Ovary (tissue), 3 donors: ENCODE results near the gene SKIC8.

Source experiments
- POLR2A ChIP-seq: fragments of 450-650 bp; IDR thresholded peaks from one replicate; pipeline ENCODE4 v1.6.1; 2017; ENCODE audit warnings: antibody characterized with exemption, mild to moderate bottlenecking, moderate library complexity
- TF ChIP-seq, protein P1 (sequence below), 3 donors: fragments of 450-650 bp in 2 of 3; fragments of 200-600 bp in 1 of 3; IDR thresholded peaks; one replicate each; pipeline versions ENCODE4 v1.5.1 to v1.8.0; 2016 to 2022; ENCODE audit warnings: antibody characterized with exemption in 3 of 3, mild to moderate bottlenecking in 1 of 3
- donor health status: DM: no; HTN: no; CAD: no.

DNA sequence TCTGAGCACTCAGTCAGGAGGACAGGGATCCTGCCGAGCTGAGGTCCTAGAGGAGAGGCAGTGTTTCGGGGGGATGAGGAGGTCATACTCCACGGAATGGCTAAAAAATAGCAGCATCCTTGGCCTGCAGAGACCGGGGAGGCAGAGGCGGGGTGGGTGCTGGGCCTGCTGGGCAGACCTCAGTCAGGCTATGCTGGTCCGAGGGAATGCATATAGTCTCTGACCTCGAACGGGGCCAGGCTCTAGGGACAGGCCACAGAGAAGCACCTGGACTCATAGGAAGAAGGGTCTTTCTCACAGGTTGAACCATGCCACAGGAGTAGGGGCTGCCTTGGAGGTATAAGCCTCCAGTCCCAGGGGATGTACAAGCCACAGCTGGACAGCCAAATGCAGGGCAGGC is 14.0 kb upstream of the SKIC8 start:
- TF ChIP-seq, protein P1, sequence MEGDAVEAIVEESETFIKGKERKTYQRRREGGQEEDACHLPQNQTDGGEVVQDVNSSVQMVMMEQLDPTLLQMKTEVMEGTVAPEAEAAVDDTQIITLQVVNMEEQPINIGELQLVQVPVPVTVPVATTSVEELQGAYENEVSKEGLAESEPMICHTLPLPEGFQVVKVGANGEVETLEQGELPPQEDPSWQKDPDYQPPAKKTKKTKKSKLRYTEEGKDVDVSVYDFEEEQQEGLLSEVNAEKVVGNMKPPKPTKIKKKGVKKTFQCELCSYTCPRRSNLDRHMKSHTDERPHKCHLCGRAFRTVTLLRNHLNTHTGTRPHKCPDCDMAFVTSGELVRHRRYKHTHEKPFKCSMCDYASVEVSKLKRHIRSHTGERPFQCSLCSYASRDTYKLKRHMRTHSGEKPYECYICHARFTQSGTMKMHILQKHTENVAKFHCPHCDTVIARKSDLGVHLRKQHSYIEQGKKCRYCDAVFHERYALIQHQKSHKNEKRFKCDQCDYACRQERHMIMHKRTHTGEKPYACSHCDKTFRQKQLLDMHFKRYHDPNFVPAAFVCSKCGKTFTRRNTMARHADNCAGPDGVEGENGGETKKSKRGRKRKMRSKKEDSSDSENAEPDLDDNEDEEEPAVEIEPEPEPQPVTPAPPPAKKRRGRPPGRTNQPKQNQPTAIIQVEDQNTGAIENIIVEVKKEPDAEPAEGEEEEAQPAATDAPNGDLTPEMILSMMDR (IDR thresholded peaks at IDR 0.05), result no peak
- TF ChIP-seq POLR2A, result no peak
